HG03103 (cell line): Measurements from ENCODE around the gene ICAM4.
"Not testable (repeated sequence)": the region's sequence is repeated elsewhere in the genome, so short reads cannot be mapped to it uniquely, and the experiment has no call there.

Experiments used
- ATAC-seq: cut with Tn5 transposase; IDR thresholded peaks from one replicate; pipeline ENCODE4 v1.9.1; 2021; ENCODE audit warnings: low read depth; ENCODE audit not compliant: unreplicated experiment

Gene ICAM4

GRCh38 chr19:10268071-10268470 lies 18.7 kb upstream of the ICAM4 start:
- ATAC-seq, result no peak

DNA sequence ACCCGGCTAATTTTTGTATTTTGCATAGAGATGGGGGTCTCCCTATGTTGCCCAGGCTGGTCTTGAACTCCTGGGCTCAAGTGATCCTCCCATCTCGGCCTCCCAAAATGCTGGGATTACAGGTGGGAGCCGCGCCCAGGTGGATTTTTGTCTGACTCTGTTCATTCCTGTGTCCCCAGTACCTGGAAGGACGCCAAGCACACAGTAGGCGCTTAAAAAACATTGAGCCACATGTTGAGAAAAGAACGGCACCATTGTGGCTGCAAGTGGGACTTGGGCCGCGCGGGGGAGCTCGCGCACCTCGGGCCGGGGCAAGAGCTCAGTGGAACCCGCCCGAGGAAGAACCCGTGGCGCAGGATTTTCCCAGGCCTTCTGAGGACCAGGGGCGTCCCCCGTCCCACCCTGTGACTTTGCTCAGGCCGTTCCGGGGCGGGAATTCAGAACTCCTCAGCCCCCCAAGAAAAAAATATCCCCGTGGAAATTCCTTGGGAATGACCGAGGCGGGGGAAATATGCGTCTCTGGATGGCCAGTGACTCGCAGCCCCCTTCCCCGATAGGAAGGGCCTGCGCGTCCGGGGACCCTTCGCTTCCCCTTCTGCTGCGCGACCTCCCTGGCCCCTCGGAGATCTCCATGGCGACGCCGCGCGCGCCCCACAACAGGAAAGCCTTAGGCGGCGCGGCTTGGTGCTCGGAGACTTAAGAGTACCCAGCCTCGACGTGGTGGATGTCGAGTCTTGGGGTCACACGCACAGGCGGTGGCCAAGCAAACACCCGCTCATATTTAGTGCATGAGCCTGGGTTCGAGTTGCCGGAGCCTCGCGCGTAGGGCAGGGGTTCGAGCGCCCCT lies 17.2 kb upstream of the ICAM4 start:
- ATAC-seq, result no peak

GRCh38 chr19:10270180-10270615 lies 16.6 kb upstream of the ICAM4 start:
- ATAC-seq, result no peak

GRCh38 chr19:10270616-10271394 lies 15.9 kb upstream of the ICAM4 start, which contains the start of gene ICAM1:
Gene ICAM1 (plus strand): TSS chr19:10271120. CDS start chr19:10271160, 40 bp downstream.
- ATAC-seq, result no peak

- ATAC-seq, result no peak
Observed at GRCh38 chr19:10271543-10272086, 15.1 kb upstream of the ICAM4 start.

DNA sequence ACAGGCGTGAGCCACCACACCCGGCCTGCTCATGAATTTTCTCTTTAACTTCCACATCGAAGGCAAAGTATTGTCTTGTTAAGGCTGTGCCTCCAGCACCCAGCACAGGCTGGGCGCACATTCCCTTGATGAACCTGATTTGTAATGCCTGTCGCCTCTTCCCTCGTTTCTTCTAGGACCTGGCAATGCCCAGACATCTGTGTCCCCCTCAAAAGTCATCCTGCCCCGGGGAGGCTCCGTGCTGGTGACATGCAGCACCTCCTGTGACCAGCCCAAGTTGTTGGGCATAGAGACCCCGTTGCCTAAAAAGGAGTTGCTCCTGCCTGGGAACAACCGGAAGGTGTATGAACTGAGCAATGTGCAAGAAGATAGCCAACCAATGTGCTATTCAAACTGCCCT lies 12.2 kb upstream of the ICAM4 start:
- no peak for ATAC-seq

DNA sequence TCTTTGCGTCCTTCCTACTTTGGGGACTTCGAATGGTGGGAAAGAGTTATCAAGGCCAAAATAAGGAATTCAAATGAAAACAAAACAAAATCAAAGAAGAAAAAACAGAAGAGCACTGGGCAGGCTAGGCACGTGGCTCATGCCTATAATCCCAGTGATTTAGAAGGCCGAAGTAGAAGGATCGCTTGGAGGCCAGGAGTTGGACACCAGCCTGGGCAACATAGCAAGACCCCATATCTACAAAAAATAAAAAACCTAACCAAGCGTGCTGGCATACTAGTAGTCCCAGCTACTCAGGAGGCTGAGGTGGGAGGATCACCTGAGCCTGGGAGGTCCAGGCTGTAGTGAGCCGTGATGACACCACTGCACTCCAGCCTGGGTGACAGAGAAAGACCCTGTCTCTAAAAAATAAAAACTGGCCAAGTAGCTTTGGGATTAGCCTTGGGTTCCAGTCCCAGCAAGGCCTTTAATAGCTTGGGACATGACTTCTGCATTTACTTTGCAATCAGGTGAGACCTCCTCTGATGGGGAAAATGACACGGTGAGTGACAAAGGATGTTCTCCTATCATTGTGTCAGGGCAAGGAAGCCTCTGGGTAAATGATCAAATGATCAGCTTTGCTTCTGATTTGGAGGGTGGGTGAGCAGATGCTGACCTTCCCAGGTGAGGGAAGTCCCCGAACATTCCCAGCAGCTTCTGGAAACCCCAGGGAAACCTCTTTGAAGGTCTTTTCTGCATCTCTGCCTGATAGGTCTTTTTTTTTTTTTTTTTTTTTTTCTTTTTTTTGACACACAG lies 8.8 kb upstream of the ICAM4 start:
- ATAC-seq, result no peak

- ATAC-seq, result no peak
Observed at GRCh38 chr19:10278935-10279334, 7.8 kb upstream of the ICAM4 start.

DNA sequence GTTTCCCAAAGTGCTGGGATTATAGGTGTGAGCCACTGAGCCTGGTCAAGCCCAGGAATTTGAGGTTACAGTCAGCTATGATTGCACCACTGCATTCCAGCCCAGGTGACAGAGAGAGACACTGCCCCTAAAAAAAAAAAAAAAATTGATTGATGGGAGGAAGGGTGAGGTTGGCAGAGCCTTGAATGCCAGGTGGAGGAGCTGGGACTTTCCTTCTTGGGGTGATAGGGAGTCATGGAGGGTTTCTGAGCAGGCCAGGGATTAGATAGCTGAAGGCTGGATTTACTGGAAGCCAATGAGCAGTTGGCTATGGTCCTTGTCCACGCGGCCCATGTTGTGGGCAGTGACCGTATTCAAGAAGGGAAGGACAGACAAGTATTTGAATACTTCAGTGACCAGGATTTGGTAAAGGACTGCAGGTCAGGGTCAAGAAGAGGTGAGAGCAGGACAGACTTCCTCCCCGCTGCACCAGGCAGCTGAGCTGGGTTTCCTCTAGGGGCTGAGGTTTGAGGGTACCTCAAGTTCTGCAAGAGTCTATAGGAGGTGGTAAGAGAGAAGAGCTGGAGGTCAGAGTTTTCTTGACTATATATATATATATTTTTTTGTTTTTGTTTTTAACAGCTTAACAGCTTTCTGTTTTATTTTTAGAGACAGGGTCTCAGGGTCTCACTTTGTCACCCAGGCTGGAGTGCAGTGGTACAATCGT lies 6.9 kb upstream of the ICAM4 start:
- no peak for ATAC-seq

GRCh38 chr19:10282043-10282442 lies 4.7 kb upstream of the ICAM4 start:
- not testable (repeated sequence) for ATAC-seq

DNA sequence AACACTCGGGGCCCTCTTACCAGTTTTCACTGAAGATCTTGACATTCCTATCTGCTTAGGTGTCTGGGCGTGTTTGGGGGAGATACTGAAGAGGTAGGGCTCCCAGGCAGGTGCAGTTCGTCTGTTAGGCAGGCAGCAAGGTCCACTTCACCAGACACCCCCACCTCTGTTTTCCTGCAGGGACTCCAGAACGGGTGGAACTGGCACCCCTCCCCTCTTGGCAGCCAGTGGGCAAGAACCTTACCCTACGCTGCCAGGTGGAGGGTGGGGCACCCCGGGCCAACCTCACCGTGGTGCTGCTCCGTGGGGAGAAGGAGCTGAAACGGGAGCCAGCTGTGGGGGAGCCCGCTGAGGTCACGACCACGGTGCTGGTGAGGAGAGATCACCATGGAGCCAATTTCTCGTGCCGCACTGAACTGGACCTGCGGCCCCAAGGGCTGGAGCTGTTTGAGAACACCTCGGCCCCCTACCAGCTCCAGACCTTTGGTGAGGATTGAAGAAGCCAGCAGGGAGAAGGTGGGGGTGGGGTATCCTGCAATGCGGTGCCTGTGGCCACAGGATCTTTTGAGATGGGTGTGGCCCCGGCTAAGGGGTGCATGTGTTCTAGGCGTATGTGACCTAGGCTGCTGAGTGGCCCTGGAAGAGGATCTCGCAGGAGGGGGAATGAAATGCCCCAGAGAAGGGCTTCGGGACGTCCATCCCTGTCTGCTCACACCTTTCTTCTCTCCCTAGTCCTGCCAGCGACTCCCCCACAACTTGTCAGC lies 3.3 kb upstream of the ICAM4 start:
- ATAC-seq, result no peak

GRCh38 chr19:10284065-10284959 lies 2.4 kb upstream of the ICAM4 start:
- ATAC-seq, result no peak

- no peak for ATAC-seq
Observed at GRCh38 chr19:10284960-10285278, 1.8 kb upstream of the ICAM4 start.

DNA sequence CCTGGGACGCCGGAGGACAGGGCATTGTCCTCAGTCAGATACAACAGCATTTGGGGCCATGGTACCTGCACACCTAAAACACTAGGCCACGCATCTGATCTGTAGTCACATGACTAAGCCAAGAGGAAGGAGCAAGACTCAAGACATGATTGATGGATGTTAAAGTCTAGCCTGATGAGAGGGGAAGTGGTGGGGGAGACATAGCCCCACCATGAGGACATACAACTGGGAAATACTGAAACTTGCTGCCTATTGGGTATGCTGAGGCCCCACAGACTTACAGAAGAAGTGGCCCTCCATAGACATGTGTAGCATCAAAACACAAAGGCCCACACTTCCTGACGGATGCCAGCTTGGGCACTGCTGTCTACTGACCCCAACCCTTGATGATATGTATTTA lies 1.4 kb upstream of the ICAM4 start:
- ATAC-seq, result no peak

GRCh38 chr19:10288662-10289166 lies 2.0 kb downstream of the ICAM4 start:
- ATAC-seq, result no peak

DNA sequence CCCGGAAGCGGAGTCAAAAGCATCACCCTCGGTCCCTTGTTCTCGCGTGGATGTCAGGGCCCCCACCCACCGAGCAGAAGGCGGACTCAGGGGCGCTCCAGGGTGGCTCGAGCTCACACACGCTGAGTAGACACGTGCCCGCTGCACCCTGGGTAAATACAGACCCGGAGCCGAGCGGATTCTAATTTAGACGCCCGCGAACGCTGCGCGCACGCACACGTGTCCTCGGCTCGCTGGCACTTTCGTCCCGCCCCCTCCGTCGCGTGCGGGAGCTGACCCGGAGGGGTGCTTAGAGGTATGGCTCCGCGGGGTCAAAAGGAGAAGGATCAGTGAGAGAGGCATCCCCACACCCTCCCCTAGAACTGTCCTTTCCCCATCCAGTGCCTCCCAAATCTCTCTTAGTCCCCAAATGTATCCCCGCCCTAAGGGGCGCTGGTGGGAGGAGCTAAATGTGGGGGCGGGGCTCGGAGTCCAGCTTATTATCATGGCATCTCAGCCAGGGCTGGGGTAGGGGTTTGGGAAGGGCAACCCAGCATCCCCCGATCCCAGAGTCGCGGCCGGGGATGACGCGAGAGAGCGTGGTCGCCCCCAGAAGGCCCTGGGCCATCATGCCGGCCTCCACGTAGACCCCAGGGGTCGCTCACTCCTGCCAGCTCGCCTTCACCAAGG lies 2.5 kb downstream of the ICAM4 start:
- no peak for ATAC-seq

DNA sequence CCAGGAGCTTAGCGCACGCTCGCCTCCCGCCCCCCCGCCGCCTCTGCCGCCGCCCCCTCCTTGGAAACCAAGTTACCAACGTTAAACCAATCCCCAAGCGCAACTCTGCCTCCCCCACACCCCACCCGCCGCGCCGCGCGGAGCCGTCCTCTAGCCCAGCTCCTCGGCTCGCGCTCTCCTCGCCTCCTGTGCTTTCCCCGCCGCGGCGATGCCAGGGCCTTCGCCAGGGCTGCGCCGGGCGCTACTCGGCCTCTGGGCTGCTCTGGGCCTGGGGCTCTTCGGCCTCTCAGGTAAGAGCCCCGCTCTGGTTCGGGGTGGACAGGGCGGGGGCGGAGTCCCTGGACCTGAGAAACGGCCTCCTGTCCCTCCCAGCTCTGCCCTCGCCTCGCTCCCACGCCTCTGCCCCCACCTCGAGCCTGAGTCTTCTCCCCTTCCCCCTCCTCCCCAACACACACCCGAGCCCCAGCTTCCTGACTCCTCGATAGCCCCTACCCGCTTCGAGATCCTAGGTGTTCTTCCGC lies 3.1 kb downstream of the ICAM4 start, which contains the start of gene ICAM5:
Gene ICAM5 (plus strand): TSS at position 117 of the 521 bp plus-strand sequence. CDS start 92 bp downstream, at position 209.
- no peak for ATAC-seq
